ENCODE measurements around the gene PGD.

GRCh38 chr1:10456048-10456447, 57.2 kb downstream of the PGD start:
- TF ChIP-seq, protein P1, sequence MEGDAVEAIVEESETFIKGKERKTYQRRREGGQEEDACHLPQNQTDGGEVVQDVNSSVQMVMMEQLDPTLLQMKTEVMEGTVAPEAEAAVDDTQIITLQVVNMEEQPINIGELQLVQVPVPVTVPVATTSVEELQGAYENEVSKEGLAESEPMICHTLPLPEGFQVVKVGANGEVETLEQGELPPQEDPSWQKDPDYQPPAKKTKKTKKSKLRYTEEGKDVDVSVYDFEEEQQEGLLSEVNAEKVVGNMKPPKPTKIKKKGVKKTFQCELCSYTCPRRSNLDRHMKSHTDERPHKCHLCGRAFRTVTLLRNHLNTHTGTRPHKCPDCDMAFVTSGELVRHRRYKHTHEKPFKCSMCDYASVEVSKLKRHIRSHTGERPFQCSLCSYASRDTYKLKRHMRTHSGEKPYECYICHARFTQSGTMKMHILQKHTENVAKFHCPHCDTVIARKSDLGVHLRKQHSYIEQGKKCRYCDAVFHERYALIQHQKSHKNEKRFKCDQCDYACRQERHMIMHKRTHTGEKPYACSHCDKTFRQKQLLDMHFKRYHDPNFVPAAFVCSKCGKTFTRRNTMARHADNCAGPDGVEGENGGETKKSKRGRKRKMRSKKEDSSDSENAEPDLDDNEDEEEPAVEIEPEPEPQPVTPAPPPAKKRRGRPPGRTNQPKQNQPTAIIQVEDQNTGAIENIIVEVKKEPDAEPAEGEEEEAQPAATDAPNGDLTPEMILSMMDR (IDR thresholded peaks at IDR 0.05): no peak
- no peak for TF ChIP-seq POLR2A (IDR thresholded peaks at IDR 0.05)
- no peak for TF ChIP-seq EP300 (IDR thresholded peaks at IDR 0.05)

Measured in suprapubic skin (tissue), 3 donors.